HG03565 (cell line): ENCODE data around the gene RASD2.

Source experiments
- ATAC-seq: cut with Tn5 transposase; IDR thresholded peaks from one replicate; pipeline ENCODE4 v1.9.1; 2021; ENCODE audit warnings: mild to moderate bottlenecking, moderate library complexity; ENCODE audit not compliant: unreplicated experiment

Gene RASD2

GRCh38 chr22:35581023-35581413 lies 40.4 kb downstream of the RASD2 start:
- ATAC-seq: no peak

DNA sequence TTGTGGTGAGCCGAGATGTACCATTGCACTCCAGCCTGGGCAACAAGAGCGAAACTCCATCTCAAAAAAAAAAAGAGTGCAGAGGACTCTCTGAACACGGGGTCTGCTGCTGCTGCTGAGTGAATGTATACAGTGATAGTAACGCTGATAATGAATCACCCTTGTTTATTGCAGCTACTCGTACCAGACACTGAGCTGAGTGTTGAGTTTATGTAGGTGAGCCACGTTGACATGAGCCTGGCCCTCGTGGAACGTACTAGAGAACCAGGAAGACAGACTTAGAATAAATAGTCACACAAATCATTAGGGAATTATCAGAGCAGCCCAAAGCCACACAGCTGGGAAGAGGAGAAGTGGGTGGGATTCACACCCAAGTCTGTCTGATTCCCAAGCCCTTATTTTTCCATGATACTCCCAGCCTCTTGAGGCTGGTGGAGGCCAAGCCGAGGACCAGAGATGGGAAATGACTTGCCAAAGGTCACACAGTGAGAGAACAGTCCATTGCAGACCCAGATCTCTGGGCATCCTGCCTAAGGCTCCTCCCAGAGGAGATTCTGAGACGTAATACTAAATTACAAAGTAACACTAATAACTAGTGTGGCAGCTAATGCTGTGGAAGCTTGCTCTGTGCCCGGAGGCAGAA lies 41.7 kb downstream of the RASD2 start:
- no peak for ATAC-seq

DNA sequence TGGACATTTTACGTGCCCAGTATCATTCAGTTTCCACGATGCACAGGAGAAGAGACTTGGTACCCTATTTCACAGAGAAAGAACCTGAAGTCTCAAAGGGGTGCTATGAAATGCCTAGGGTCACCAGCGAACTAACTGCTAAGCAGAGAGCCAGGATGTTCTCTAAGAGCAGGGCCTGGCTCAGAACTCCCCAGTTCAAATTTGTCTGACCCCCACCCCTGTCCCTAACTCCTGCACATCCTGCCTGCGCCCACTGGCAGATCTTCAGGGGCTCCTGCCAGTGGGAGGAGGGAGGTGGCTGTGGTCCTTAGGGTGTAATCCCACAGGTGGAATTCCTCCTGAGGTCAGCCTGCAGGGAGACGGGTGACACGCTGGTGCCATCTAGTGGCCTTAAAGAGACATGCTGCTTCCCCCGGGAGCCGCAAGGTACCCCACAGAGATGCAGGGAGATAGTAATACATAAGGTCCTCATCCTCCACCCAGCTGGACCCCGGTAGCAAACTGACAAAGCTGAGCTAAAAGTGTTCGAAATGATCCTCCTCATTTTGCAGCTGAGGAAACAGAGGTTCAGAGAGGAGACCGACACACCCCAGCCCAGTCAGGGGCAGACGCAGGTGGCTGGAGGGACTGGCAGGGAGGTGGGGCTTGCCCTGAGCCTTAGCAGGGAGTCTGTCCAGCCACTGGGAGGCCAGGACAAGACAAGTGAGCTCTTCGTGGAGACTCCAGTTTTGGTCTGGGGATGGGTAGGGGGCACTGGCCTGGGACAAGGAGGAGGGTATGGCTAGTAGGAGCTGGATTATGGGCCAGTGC lies 42.4 kb downstream of the RASD2 start:
- ATAC-seq: no peak

DNA sequence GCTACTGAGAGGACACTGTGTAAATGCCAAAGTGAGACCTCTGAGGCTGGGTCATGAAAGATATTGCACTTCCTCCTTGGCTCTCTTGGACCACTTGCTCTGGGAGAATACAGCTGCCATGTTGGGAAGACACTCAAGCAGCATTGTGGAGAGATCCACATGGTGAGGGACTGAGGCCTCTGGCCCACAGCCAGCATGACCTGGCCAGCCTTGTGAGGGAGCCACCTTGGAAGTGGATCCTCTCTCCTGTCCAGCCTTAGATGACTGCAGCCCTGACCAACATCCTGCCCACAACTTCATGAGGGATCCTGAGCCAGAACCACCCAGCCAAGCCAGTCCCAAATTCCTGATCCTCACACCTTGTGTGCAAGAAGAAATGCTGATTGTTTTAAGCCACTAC lies 46.1 kb downstream of the RASD2 start:
- ATAC-seq: no peak

- ATAC-seq: no peak
These were observed 46.8 kb downstream of the RASD2 start for GRCh38 chr22:35587447-35587870.

GRCh38 chr22:35587896-35588295 lies 47.3 kb downstream of the RASD2 start:
- ATAC-seq: no peak

DNA sequence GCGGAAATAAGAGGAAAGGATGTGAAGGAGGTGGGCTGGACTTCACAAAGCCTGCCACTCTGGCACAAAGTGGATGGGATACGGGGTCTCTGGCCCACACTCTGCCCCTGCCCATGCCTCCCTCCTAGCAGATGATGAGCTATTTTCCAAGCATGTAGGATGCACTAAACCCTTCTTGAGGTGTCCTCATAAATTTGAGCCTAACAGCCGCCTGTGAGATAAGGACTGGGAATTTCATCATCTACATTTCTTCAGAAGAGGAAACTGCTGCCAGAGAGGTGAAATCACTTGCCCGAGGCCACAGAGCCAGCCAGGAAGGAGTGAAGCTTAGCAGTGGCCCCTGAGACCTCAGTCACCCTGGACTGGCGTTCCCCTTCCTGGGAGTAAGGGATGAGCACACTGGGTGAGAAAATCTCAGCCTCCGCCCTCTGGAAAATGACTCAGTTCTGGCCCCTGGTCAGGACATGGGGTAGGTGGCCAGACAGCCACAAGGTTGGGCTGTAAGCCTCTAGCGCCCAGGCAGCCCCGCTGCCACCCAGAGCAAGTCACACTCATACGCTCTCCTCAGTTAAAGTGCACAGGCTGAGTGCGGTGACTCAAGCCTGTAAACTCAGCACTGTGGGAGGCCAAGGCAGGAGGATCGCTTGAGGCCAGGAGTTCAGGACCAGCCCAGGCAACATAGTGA lies 48.6 kb downstream of the RASD2 start:
- ATAC-seq: no peak

DNA sequence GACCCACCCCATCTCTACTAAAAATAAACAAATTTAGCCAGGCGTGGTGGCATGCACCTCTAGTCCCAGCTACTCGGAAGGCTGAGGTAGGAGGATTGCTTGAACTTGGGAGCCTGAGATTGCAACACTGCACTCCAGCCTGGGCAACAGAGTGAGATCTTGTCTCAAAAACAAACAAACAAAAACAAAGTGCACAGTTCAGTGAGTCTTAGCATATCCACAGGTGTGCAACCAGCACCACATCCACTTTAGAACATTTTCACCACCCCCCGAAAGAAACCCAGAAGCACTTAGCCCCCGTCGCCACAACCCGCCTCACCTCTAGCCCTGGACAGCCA lies 49.1 kb downstream of the RASD2 start:
- no peak for ATAC-seq

GRCh38 chr22:35590634-35591295 lies 50.1 kb downstream of the RASD2 start:
- no peak for ATAC-seq

GRCh38 chr22:35591714-35592417 lies 51.2 kb downstream of the RASD2 start:
- no peak for ATAC-seq

GRCh38 chr22:35592418-35592967 lies 51.9 kb downstream of the RASD2 start:
- no peak for ATAC-seq

- no peak for ATAC-seq
These were observed 52.6 kb downstream of the RASD2 start for GRCh38 chr22:35593071-35593890.

DNA sequence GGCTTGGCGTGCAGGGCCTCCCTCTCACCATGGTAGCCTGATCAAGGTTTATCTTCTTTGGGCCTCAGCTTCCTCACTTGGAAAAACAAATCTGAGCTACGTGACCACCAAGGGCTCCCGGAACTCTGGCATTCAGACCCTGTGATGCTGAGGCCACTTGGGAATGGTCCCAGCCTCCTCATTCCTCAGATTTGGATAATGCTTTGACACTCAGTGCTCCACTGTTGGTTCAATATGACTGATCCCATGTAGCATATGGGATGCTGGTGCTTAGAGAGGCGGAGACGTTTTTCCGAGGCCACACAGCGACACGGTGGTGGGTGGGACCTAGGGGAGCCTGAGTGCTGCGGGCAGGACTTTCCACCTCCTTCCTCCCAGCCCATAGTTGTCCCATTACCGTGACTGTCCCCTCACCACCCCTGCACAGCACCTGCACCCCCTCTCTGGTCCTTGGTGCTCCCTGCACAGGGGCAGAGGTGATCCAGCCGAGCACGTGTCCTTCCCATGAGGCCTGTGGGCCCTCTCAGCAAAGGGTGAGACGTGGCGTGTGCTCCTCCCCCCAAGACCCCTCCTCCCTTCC lies 53.4 kb downstream of the RASD2 start:
- no peak for ATAC-seq

DNA sequence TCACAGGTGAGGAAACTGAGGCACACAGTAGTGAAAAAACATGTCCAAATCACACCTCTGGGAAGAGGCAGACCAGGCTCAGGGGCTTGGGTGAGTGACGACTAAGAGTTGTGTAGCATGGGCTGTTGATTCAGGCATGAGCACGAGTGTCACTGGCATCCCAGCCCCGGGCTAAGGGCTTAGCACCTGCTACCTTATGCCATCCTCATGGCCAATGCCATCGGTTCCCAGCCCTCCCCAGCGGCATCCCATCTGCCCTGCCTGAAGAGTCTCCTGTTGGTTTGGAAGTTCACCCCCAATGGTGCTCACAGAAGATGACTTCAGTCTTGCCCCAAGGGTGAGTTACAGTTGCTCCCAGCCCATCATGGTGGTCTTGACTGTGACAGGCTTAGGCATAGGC lies 54.1 kb downstream of the RASD2 start:
- ATAC-seq: no peak

GRCh38 chr22:35596821-35597220 lies 56.2 kb downstream of the RASD2 start:
- ATAC-seq: no peak

DNA sequence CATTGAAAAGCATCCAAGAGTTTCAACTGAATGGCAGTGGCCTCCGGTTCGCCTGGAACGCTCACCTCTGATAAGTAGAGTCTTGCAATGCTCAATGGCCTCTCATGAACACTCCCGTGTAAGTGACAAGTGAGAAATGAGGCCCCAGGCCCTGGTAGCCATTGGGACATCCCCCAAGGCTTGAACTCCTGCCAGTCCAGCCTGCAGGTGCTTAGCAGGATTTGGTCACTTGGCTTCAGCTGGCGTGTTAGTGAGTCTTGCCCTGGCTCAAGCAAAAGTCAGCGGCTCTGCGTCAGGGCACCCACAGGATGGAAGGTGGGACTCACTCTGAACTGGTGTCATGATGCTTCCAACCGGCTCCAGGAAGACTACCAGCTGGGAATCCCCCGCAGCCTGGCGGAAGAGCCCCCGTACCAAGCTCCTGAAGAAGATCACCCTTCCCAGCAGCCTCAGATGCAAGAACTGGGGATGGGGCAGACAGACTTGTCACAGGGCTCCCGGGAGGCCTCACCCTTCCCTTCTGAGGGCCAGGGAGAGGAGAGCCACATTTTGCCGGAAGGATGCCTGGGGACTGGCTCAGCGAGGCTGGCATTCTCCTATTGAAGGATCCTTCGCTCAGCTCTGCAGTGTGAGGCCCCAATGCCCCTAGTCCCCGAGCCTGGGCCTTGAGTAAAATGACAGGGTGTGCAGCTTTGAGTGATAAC lies 57.2 kb downstream of the RASD2 start:
- ATAC-seq: no peak

DNA sequence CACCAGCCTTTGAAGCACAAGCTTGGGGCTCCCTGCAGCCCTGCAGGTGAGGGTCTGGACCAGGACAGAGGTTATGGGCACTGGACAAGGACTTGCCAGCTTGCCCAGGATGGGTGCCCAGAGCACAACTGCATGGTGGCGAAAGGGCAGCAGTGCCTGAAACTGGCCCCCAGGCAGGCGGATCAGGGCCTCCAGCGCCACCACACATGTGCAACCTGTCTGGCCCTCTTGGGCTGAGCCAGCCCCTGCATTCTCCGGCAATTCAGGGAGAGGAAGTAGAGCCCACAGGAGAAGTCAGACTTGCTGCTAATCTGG lies 57.7 kb downstream of the RASD2 start:
- no peak for ATAC-seq

- ATAC-seq: no peak
These were observed 58.7 kb downstream of the RASD2 start for GRCh38 chr22:35599364-35599763.

GRCh38 chr22:35600476-35600875 lies 59.8 kb downstream of the RASD2 start:
- no peak for ATAC-seq
